GM12873 (cell line): ENCODE data around the gene S100A13.

ENCODE experiments used
- TF ChIP-seq, protein P1 (sequence below): IDR thresholded peaks from 2 replicates; pipeline ENCODE4 v1.5.1; 2012; ENCODE audit warnings: low read depth, mild to moderate bottlenecking, moderate library complexity, low read length, control low read depth; ENCODE audit not compliant: insufficient read depth; ENCODE audit errors: missing control alignments

The S100A13 gene

DNA sequence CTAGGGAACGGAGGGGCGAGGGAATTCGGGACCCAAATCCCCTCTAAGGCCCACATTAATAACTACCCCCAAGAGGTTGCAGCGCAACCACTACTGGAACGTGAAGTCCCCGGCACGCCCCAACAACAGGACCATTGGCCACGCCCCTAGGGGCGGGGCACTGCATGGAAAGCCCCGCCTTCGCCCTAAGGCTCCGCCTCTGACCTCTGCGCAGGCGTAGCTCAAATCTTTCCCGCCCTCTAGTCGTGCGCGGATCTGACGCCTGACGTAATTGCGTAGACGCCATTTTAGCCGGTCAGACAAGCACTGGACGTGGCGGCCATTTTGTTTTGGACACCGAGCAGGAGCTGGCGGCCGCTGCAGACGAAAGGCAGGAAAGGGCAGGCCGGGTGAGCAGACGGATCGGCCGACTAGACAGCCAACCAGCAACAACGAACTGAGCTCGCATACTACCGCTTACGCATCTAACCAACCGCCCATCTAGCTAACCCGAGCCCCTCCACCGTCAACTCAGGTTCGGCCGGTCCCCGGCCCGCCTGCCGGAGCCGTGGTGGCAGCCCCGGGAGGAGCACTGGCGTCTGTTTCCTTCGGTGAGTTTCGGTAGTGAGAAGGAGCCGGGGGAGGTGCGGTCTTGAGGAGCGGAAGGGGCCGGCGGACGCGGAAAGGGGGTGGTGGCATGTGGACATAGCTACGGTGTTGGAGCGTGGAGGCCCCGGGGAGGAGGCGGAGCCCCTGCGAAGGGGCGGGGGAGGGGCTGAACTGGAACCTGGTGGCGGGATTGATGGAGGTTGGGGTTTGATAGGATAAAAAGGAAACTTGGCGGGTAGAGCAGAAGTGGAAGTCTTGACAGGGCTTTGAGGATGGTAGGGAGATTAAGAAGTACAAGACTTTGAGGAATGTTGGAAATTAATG is 6.7 kb upstream of the S100A13 start, which contains the start of gene CHTOP:
TSS of gene CHTOP (plus strand) at position 313 of the 912 bp plus-strand sequence. CDS start 2,523 bp downstream, outside the sequence.
- TF ChIP-seq, protein P1, sequence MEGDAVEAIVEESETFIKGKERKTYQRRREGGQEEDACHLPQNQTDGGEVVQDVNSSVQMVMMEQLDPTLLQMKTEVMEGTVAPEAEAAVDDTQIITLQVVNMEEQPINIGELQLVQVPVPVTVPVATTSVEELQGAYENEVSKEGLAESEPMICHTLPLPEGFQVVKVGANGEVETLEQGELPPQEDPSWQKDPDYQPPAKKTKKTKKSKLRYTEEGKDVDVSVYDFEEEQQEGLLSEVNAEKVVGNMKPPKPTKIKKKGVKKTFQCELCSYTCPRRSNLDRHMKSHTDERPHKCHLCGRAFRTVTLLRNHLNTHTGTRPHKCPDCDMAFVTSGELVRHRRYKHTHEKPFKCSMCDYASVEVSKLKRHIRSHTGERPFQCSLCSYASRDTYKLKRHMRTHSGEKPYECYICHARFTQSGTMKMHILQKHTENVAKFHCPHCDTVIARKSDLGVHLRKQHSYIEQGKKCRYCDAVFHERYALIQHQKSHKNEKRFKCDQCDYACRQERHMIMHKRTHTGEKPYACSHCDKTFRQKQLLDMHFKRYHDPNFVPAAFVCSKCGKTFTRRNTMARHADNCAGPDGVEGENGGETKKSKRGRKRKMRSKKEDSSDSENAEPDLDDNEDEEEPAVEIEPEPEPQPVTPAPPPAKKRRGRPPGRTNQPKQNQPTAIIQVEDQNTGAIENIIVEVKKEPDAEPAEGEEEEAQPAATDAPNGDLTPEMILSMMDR, result no peak

DNA sequence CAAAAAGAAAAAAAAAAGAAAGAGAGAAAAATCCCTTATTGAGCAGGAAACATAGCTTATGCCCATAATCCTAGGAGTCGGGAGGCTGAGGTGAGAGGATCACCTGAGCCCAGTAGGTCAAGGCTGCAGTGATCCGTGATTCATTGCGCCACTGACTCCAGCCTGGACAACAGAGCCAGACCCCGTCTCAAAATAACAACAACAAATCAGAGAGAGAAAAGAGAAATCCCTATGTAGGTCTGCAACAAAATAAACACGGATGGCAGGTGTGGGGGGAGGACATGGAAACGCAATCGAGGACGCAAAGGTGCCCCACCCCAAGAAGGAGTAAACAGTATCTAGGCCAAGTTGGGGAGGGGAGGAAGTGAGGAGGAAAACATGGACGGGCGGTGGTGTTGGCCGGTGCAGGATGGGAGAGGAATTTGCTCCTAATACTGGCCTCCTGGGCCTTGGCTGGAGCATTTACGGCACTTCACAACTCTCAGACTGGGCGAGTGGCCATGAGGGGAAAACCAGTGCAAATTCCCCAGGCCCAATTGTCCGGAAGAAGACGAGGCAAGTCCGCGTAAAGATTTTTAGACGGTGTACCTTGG is 6.0 kb upstream of the S100A13 start:
- TF ChIP-seq, protein P1, result no peak

DNA sequence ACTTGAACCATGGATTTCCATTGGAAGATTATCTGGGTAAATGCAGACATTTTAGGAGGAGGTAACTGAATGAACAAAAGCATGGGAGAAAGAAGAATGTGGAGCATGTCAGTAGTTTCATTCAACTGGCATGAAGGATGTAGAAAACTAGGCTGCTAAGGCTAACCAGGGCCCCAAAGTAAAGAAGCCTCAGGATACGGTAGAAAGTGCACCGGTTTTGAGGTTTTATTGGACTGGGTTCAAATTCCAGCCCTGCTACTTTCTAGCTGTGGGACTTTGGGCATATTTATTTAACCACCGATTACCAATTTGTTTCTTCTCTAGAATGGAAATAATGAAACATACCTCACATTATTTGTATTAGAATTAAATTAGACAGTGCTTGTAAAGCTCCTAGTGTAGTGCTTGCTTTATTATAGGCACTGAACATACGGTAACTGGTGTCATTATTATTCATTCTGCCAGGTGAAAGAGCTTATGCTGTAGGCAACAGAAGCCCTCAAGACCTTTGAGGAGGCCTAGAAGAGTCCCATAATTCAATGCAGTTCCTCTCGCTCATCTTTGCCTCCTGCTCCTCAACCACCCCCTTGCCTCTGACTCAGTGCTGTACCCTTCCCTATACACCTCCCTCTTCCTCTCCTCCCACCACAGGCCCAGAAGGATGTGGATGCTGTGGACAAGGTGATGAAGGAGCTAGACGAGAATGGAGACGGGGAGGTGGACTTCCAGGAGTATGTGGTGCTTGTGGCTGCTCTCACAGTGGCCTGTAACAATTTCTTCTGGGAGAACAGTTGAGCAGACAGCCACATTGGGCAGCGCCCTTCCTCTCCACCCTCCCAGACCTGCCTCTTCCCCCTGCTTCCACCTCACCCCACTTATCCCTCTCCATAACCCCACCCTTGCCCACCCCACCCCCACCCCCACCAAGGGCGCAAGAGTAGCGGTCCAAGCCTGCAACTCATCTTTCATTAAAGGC is 4.0 kb upstream of the S100A13 start:
- TF ChIP-seq, protein P1, result no peak

DNA sequence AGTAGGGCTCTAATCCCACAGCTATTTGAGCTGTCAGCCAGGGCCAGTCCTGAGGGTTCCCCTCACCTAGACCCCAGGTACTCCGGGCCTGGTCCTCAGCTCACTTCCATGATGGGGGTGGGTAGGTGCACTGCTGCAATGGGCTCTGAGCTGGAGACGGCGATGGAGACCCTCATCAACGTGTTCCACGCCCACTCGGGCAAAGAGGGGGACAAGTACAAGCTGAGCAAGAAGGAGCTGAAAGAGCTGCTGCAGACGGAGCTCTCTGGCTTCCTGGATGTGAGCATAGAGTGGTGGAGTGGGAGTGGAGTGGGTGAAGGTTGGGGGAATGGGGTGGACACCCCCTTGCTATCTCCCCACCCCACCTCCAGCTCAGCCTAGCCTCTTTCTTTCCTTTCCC is 3.1 kb upstream of the S100A13 start:
- TF ChIP-seq, protein P1, result no peak

DNA sequence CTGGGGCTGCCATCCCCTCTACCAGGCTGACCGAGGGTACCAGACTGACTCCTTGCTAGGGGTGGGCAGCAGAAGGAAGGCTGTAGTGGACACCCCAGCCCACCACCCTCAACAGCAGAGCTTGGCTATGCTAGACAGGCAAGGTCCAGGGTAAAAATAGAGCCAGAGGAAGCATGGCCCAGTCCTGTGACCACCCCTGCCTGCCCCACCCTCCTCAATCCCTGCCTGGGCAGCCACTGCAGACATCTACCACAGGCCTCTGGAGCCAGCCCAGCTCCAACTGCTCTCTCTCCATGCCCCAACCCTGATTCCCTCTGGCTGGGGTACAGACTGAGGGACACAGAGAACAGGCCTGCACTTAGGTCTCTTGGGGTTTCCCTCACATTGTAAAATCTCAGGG is 2.7 kb upstream of the S100A13 start:
- TF ChIP-seq, protein P1, result no peak

DNA sequence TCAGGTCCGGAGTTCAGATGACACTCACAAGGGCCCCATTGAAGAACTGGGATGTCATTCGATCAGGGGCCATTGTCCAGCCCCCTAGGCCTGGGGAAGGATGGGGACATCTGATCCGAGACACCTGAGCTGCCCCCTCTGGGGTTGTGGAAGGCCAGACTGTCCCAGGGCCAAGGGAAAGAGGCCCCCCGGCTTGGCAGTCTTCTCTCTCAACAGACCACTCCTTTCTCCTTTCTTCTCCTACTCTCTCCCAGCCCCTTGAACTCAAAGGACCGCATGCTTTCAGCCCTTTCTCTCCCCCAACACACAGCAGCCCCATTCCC is 2.0 kb upstream of the S100A13 start:
- TF ChIP-seq, protein P1, result no peak

DNA sequence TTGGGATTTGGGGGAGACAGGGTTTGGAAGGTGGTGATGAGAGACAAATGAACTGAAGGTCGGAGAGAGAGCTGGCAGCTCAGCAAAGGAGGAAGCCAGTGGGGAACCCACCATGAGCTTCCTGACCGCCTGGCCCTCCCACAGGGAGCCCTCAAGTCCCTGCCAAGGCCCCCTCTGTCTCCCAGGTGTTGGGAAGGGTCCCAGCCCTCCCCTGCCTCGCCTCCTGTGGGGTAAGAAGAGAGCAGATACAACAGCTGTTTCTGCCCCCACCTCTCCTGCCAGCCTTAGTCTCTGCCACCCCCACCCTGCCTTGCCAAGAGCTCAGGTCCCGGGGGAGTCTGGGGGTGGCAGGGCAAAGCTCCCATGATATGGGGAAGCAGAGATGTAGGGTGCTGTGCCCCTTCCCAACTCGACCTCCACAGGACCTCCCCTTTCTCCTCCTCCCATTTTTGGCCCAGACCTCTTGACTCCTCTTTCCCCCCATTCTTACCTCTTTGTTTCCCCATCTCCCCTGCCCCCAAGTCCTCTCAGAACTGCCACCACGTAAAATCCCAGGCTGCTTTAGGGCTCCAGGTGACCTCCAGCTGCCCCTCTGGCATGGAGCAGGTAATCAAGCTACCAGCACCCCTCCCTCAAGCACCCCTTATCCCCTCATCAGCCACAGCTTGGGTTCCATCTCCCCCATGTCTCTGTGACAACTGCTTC is 1.5 kb upstream of the S100A13 start:
- TF ChIP-seq, protein P1, result no peak
